HG03378 (cell line): ENCODE results near the gene SNX22.

ENCODE experiments used
- ATAC-seq: cut with Tn5 transposase; IDR thresholded peaks from one replicate; pipeline ENCODE4 v1.9.1; 2021; ENCODE audit warnings: mild to moderate bottlenecking, moderate library complexity; ENCODE audit not compliant: unreplicated experiment

Gene SNX22

GRCh38 chr15:64133623-64134344 lies 17.7 kb upstream of the SNX22 start:
- ATAC-seq: no peak

DNA sequence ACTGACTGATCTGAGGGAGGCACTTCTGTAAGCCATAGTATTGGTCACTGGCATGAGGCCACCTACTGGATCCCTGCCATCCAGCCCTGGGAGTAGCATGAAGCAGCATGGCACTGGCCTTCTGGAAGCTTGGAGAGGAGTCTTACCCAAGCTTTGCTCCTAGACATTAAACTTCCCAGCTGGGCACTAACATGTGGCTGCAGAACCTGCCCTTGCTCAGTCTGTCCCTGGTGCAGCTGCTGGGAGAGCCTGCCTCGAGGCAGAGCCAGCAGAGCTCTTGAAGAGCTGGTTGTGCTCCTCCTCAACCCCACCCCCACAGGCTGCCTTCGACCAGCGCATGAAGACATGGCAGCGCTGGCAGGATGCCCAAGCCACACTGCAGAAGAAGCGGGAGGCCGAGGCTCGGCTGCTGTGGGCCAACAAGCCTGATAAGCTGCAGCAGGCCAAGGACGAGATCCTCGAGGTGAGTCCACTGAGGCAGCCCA lies 17.1 kb upstream of the SNX22 start:
- no peak for ATAC-seq

DNA sequence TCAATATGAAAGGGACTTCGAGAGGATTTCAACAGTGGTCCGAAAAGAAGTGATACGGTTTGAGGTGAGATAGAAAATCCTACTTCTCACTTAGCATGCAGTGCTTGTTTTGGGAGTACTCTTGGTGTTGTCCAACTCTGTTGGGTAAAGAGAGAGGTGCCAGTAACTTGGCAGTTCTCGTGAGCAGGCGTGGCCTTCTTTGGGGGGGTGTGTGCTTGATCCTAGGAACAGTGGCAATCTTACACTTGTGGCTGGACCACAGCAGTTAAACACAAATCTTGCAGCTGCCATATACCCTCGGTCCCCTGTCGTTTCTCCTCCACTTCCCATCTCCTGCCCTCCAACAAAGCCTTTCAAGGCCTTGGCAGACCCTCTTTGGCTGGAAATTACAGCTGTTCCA lies 15.2 kb upstream of the SNX22 start:
- no peak for ATAC-seq

- no peak for ATAC-seq
Observed at GRCh38 chr15:64137226-64137833, 14.2 kb upstream of the SNX22 start.

DNA sequence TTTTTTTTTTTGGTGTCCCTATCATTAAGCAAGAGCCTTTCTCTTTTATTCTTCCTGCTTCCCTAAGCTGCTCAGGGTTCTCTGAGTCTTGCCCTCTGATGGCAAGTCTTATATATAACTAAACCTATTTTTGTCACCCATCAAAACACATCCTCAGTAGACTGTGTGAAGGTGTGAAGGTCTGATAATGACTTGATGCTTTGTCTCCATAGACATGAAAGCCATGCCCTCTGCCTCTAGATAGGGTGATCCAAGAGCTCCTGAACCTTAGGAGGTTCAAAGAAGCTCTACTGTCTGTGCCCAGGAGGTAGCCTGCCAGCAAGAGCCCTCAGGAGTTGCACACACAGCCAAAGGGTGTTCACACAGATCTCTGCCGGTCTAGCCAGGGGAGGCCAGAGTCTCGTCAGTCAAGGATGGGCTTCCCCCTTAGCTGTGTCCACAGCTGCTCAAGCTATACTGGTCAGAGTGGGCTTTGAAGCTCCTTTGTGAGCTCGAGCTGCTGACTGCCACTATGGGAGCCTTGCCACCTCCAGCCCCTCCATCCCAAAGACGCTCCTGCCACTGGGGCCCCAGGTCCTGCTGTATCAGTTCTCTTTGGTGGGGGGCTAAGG lies 13.1 kb upstream of the SNX22 start:
- ATAC-seq: no peak

- no peak for ATAC-seq
Observed at GRCh38 chr15:64141798-64142512, 9.6 kb upstream of the SNX22 start.

DNA sequence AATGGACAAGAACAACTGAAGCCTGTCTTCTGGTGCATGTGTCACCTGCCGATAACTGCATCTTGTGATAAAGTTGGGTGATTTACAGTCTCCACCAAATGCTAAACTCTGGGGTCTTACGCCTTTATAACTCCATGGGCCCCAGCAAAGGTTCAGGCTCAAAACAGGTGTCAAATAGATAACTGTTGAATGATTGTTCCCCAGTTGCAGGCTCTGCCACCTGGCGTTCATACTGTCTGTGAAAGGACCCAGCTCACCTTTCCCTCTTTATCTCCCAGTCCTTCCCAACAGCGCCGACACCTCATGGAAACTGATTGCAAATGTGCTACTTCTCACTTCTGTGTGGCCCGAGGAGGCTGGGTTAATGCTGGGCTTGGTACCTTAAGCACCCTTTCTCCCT lies 8.3 kb upstream of the SNX22 start:
- ATAC-seq: no peak

DNA sequence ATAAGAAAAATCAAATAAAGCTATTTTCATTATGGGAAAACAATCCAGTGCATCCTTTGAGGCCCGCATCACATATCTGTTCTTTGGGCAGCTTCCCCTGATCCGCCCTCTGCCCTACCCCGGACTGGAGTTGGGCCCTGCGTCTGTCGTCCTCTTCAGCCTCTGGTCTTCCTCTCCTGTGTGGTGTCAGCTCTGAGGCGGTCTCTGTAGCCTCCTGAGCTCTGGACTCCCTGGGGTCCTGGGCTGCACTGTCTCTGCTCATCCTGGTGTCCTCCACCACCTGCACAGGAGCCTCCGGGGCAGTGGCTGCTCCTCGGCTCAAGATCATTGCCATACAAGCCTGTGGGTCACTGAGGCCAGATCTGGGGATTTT lies 7.4 kb upstream of the SNX22 start:
- ATAC-seq: no peak

DNA sequence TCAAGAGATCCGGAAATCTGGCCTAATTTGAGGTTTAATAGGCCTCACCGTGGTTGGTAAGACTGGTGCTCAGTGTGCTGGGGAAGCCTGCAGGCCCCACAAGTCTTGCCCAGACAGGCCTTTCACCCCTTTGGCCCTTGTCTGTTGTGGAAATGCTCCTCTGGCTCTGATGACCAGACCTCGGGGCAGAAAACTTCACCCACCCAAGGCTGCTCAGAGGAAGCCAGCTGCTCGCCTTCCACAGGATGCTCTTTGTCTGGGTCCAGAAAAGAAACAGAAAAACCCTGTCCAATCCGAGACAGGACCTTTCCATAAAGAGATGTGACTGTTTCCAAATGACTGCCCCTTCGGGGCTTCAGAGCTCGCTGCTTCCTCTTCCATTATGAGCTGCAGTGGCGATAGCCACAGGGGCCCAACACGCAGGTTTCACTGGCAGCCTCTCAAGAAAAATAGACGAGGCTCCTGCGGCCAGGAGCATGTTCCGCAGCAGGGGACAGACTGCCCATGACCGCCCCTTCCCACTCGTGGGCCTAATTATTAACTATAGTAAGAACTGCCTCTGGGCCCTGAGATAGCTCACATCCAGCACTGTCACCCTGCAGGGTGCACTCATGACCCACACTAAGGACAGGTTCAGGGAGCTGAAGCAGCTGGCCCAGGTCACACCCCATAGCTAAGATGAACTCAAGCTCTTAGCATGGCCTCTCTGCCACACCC lies 6.8 kb upstream of the SNX22 start:
- peak; percentile 74 for ATAC-seq

GRCh38 chr15:64146041-64146440 lies 5.5 kb upstream of the SNX22 start:
- ATAC-seq: no peak

- ATAC-seq: no peak
Observed at GRCh38 chr15:64146520-64146884, 5.0 kb upstream of the SNX22 start.

DNA sequence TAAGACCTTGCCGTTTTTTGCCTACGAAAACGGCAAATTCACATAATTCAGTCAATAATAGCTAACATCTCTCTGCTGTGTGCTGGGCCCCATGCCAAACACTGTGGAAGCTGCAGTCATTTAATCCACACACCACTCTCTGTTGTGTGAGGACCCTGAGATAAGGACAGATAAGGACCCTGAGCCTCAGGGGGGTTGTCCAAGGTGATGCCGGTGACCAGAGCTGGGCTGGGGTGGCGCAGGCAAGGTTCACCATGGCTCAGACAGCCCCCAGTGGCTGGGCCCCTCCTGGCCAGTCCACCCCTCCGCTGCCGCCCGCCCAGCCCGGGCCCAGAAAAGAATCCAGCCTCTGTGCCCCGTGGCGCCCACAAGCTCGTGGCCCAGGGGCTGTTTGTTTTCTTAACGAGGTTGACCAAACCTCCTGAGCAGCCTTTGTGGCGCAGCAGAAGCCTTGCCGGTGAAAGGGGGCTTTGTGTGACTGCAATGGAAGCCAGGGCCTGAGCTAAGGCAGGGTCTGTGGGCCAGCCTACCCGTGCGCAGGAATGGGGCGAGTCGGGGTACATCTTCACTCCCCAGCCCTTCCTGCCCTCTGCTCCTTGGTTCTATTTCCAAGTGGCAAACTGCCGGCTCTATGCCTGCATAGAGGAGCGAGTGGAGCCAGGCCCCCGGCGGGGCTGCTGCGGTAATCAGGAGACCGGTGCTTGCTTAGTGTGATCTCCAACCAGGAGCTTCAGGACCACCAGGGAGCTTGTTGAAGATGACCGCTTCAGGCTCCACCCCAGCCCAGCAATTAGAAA lies 4.4 kb upstream of the SNX22 start:
- no peak for ATAC-seq

- no peak for ATAC-seq
Observed at GRCh38 chr15:64148168-64148567, 3.4 kb upstream of the SNX22 start.

DNA sequence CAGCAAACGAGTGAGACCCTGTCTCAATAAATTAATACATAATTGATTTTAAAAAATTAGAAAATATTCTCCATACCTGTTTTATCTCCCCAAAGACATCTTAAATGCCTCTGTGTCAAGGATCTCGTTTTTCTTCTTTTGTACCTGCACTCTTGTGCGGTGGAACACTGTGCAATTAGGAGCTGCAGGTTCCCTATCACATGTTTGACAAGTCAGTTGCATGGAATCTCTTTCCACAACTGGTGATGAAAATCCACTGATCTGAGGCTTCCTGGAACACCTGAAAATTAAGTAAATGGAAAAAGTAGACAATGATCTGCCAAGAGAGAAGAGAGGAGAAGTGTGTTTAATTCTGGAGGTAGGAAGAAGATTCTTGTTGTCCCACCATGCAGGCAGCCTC lies 3.0 kb upstream of the SNX22 start:
- ATAC-seq: no peak

GRCh38 chr15:64149424-64149823 lies 2.1 kb upstream of the SNX22 start:
- no peak for ATAC-seq

- no peak for ATAC-seq
Observed at GRCh38 chr15:64149893-64150578, 1.5 kb upstream of the SNX22 start.

GRCh38 chr15:64152507-64153387 lies 1.2 kb downstream of the SNX22 start:
- peak; percentile 12 for ATAC-seq

DNA sequence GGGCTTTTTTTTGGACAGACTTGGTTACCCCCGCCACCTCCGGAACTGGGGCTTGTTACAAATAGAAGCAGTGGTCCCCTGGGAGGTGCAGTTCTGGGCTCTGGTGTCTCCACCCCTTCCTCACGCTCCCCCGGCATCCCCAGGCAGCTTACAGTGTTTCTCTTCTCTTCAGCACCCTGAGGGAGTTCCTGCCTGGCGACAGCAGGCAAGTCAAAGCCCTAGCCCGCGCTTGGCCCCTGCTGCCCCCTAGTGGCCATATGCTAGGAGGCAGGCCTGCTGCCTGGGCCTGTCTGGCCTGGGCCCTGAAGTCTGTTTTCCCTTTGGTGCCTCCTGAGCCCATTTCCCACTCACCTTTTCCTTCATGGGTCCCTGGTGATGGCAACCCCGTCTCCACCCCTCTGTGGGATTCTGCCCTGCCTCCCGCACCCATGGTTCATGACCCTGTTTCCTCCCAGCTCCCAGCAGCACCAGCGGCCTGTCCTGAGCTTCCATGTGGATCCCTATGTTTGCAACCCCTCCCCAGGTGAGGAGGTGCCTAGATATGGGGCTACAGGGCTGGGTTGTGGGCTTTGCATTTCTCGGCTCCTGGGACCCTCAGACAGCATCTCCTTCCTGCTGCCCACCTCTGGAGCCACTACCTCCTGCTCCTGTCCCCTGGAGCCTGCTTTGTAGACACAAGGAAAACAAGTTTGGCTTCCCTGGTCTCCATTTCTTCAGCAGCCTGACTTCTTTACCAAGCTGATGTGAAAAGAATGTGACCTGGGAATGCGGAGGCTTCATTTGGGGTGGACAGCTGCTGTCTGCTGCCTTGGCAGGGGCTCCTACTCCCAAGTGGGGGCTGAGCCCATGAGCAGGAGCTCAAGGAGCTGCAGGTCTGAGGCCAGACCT lies 2.2 kb downstream of the SNX22 start:
- ATAC-seq: peak; percentile 50
